ENCODE results near the gene ZMYM4.
"Not testable (repeated sequence)": the region's sequence is repeated elsewhere in the genome, so short reads cannot be mapped to it uniquely, and the experiment has no call there.

The ZMYM4 gene

GRCh38 chr1:35229587-35230360 lies 38.7 kb upstream of the ZMYM4 start:
- TF ChIP-seq MAX (IDR thresholded peaks at IDR 0.05; ENCODE audit: low read depth, low read length) (no peak), MYC (IDR thresholded peaks at IDR 0.05; ENCODE audit: low read depth, low read length) (no peak)
- TF ChIP-seq, protein P1, sequence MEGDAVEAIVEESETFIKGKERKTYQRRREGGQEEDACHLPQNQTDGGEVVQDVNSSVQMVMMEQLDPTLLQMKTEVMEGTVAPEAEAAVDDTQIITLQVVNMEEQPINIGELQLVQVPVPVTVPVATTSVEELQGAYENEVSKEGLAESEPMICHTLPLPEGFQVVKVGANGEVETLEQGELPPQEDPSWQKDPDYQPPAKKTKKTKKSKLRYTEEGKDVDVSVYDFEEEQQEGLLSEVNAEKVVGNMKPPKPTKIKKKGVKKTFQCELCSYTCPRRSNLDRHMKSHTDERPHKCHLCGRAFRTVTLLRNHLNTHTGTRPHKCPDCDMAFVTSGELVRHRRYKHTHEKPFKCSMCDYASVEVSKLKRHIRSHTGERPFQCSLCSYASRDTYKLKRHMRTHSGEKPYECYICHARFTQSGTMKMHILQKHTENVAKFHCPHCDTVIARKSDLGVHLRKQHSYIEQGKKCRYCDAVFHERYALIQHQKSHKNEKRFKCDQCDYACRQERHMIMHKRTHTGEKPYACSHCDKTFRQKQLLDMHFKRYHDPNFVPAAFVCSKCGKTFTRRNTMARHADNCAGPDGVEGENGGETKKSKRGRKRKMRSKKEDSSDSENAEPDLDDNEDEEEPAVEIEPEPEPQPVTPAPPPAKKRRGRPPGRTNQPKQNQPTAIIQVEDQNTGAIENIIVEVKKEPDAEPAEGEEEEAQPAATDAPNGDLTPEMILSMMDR (IDR thresholded peaks at IDR 0.05; ENCODE audit: low read depth, low read length) = no peak
- H3K4me3 ChIP-seq (ENCODE audit: low read depth, low read length) = no peak overlapping the region
- DNase-seq (ENCODE audit: low read depth) = no peak

DNA sequence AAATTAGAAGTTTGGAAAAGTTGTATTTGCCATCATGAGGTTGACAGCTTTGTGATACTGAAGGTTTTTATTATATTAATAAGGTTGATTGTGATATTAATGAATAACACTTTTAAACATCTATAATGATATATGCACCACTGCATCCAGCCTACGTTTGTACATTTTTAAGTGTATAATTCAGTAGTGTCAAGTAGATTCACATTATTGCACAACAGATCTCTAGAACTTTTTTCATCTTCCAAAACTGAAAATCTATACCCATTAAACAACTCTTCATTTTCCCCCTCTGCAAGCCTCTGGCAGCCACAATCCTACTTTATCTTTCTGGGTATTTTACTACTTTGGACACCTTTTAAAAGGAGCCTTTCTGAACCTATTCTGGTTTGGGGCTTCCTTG lies 37.2 kb upstream of the ZMYM4 start:
- TF ChIP-seq, protein P1 (IDR thresholded peaks at IDR 0.05; ENCODE audit: low read depth, low read length) = no peak
- TF ChIP-seq POLR2A (IDR thresholded peaks at IDR 0.05; ENCODE audit: extremely low read depth, insufficient read length) (no peak), MAX (IDR thresholded peaks at IDR 0.05; ENCODE audit: low read depth, low read length) (no peak), MYC (IDR thresholded peaks at IDR 0.05; ENCODE audit: low read depth, low read length) (no peak)
- DNase-seq (ENCODE audit: low read depth) = no peak
- no peak overlapping the region for H3K4me3 ChIP-seq (ENCODE audit: low read depth, low read length)

- not testable (repeated sequence) for H3K4me3 ChIP-seq (ENCODE audit: low read depth, low read length); DNase-seq (ENCODE audit: low read depth)
Measured at GRCh38 chr1:35236772-35237171, 31.7 kb upstream of the ZMYM4 start.

- DNase-seq (ENCODE audit: low read depth) = peak; percentile 19
- no peak overlapping the region for H3K4me3 ChIP-seq (ENCODE audit: low read depth, low read length)
- TF ChIP-seq MYC (IDR thresholded peaks at IDR 0.05; ENCODE audit: low read depth, low read length) = no peak
- TF ChIP-seq POLR2A (IDR thresholded peaks at IDR 0.05; ENCODE audit: extremely low read depth, insufficient read length) = no peak
- TF ChIP-seq MAX (IDR thresholded peaks at IDR 0.05; ENCODE audit: low read depth, low read length) = no peak
- TF ChIP-seq, protein P1 (IDR thresholded peaks at IDR 0.05; ENCODE audit: low read depth, low read length) = no peak
Measured at GRCh38 chr1:35243691-35244090, 24.8 kb upstream of the ZMYM4 start.

- no peak overlapping the region for H3K4me3 ChIP-seq (ENCODE audit: low read depth, low read length)
- TF ChIP-seq MAX (IDR thresholded peaks at IDR 0.05; ENCODE audit: low read depth, low read length) (no peak), POLR2A (IDR thresholded peaks at IDR 0.05; ENCODE audit: extremely low read depth, insufficient read length) (no peak), MYC (IDR thresholded peaks at IDR 0.05; ENCODE audit: low read depth, low read length) (no peak)
- TF ChIP-seq, protein P1 (IDR thresholded peaks at IDR 0.05; ENCODE audit: low read depth, low read length) = no peak
- DNase-seq (ENCODE audit: low read depth) = no peak
Measured at GRCh38 chr1:35247256-35247655, 21.3 kb upstream of the ZMYM4 start.

DNA sequence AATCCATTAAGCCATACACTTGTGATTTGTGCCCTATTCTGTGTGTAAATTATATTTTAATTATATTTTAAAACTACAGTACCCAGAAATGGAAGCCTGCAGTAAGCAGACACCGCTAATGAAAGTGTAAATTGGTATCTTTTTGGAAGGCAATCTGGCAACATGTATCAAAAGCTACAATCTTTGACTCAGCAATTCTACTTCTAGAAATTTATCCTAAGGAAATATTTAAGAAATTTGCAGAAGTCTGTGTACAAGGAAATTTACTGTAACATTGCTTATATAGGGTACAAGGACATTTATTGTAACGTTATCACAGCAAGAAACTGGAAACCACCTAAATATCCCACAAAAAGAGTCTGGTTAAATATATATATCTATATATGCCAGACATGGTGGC lies 14.6 kb upstream of the ZMYM4 start:
- no peak overlapping the region for H3K4me3 ChIP-seq (ENCODE audit: low read depth, low read length)
- TF ChIP-seq POLR2A (IDR thresholded peaks at IDR 0.05; ENCODE audit: extremely low read depth, insufficient read length) = no peak
- TF ChIP-seq MAX (IDR thresholded peaks at IDR 0.05; ENCODE audit: low read depth, low read length) = no peak
- TF ChIP-seq, protein P1 (IDR thresholded peaks at IDR 0.05; ENCODE audit: low read depth, low read length) = no peak
- TF ChIP-seq MYC (IDR thresholded peaks at IDR 0.05; ENCODE audit: low read depth, low read length) = no peak
- DNase-seq (ENCODE audit: low read depth) = no peak

Data from NB4 (cell line).